22Rv1 (cell line): Measurements from ENCODE around the gene AXL.
"Not testable (repeated sequence)": the region's sequence is repeated elsewhere in the genome, so short reads cannot be mapped to it uniquely, and the experiment has no call there.

Experiments used
- H3K27ac ChIP-seq: fragments of 450-650 bp; 2 replicates; pipeline ENCODE4 v1.5.1; 2017
- CTCF ChIP-seq: fragments of 450-650 bp; IDR thresholded peaks from 2 replicates; pipeline ENCODE4 v1.5.1; 2017; ENCODE audit warnings: mild to moderate bottlenecking
- ZFX ChIP-seq: fragments of 450-650 bp; IDR thresholded peaks from 2 replicates; pipeline ENCODE4 v1.6.1; 2017; ENCODE audit warnings: antibody characterized with exemption, borderline replicate concordance

AXL gene

GRCh38 chr19:41225238-41226052 lies 6.4 kb downstream of the AXL start:
- H3K27ac ChIP-seq: no peak overlapping the region
- TF ChIP-seq CTCF: no peak
- no peak for TF ChIP-seq ZFX

GRCh38 chr19:41226053-41226873 lies 7.2 kb downstream of the AXL start:
- H3K27ac ChIP-seq: no peak overlapping the region
- TF ChIP-seq ZFX: no peak
- no peak for TF ChIP-seq CTCF

- H3K27ac ChIP-seq: no peak overlapping the region
- TF ChIP-seq CTCF: no peak
- no peak for TF ChIP-seq ZFX
Observed at GRCh38 chr19:41226874-41227390, 7.9 kb downstream of the AXL start.

- TF ChIP-seq CTCF: no peak
- TF ChIP-seq ZFX: no peak
- H3K27ac ChIP-seq: no peak overlapping the region
Observed at GRCh38 chr19:41228486-41228885, 9.5 kb downstream of the AXL start.

- not testable (repeated sequence) for H3K27ac ChIP-seq
Observed at GRCh38 chr19:41229338-41229737, 10.3 kb downstream of the AXL start.

GRCh38 chr19:41230067-41230857 lies 11.2 kb downstream of the AXL start:
- no peak overlapping the region for H3K27ac ChIP-seq
- TF ChIP-seq ZFX (no peak), CTCF (no peak)

GRCh38 chr19:41232686-41233085 lies 13.7 kb downstream of the AXL start:
- no peak overlapping the region for H3K27ac ChIP-seq
- TF ChIP-seq ZFX (no peak), CTCF (no peak)
